Measurements from ENCODE around the gene HMGCR. TPM values are rescaled to one million over a fixed set of nuclear protein-coding genes. Genes with fewer than 3 reads are reported as not detected.
"Not testable (repeated sequence)": the region's sequence is repeated elsewhere in the genome, so short reads cannot be mapped to it uniquely, and the experiment has no call there.

The HMGCR gene
- total RNA-seq, 3 donors from 2014 or later (not counting 1 experiment from before 2014, with no cell fraction given), result 44.2 to 89.5 (median 62.6) TPM

GRCh38 chr5:75330404-75330803 is 6.6 kb upstream of the HMGCR start:
- H3K27me3 Mint-ChIP-seq (ENCODE audit: low read depth in 2 of 2), result peaks cover 0 to 8% of the 10 kb centered on the region in 2 donors
- Histone ChIP-seq H3K27ac (ENCODE audit: low read length) (no peak overlapping the region), H3K4me3 (ENCODE audit: low read length) (no peak overlapping the region), H3K27me3 (ENCODE audit: control insufficient read depth, insufficient read depth, low read length) (no peaks in the 10 kb centered on the region), H3K4me1 (ENCODE audit: control insufficient read depth, insufficient read depth, low read length) (no peaks in the 10 kb centered on the region), H3K9me3 (ENCODE audit: control insufficient read depth, insufficient read depth, low read length) (no peaks in the 10 kb centered on the region), H3K36me3 (ENCODE audit: control insufficient read depth, insufficient read depth, low read length) (no peaks in the 10 kb centered on the region)
- DNase-seq, result no peak
- H3K9me3 Mint-ChIP-seq, result no peaks in the 10 kb centered on the region
- no peaks in the 10 kb centered on the region for H3K4me1 Mint-ChIP-seq
- no peak overlapping the region for H3K4me3 Mint-ChIP-seq
- TF ChIP-seq CTCF (IDR thresholded peaks at IDR 0.05), result no peak
- WGBS (ENCODE audit: insufficient coverage), result 90% methylated on average over 6 of the region's 7 CpGs
- no peak for ATAC-seq
- no peak overlapping the region for H3K27ac Mint-ChIP-seq
- no peaks in the 10 kb centered on the region for H3K36me3 Mint-ChIP-seq
- intact Hi-C loops (cut with micrococcal nuclease), result loop anchor here (10.0 kb wide), 1 partner anchor 1404 kb away; no protein-coding TSS in a partner anchor

- WGBS (ENCODE audit: insufficient coverage), result 77% methylated on average over 2 of the region's 4 CpGs
- no peak for TF ChIP-seq CTCF (IDR thresholded peaks at IDR 0.05)
- H3K27ac ChIP-seq (ENCODE audit: low read length), result no peak overlapping the region
- H3K27ac Mint-ChIP-seq, result no peak overlapping the region
- H3K36me3 Mint-ChIP-seq, result no peaks in the 10 kb centered on the region
- no peak overlapping the region for H3K4me3 Mint-ChIP-seq
- H3K9me3 Mint-ChIP-seq, result no peaks in the 10 kb centered on the region
- DNase-seq, result no peak
- H3K4me1 Mint-ChIP-seq, result no peaks in the 10 kb centered on the region
- H3K4me3 ChIP-seq (ENCODE audit: low read length), result no peak overlapping the region
- peaks cover 0 to 8% of the 10 kb centered on the region in 2 donors for H3K27me3 Mint-ChIP-seq (ENCODE audit: low read depth in 2 of 2)
- no peak for ATAC-seq
- H3K4me1 ChIP-seq (ENCODE audit: control insufficient read depth, insufficient read depth, low read length), result peaks cover 3% of the 10 kb centered on the region
- H3K27me3 ChIP-seq (ENCODE audit: control insufficient read depth, insufficient read depth, low read length), result no peaks in the 10 kb centered on the region
- no peaks in the 10 kb centered on the region for H3K36me3 ChIP-seq (ENCODE audit: control insufficient read depth, insufficient read depth, low read length)
- H3K9me3 ChIP-seq (ENCODE audit: control insufficient read depth, insufficient read depth, low read length), result no peaks in the 10 kb centered on the region
- intact Hi-C loops (cut with micrococcal nuclease), result loop anchor here (10.0 kb wide), 1 partner anchor 1403 kb away; no protein-coding TSS in a partner anchor
Measured at GRCh38 chr5:75331095-75332090, 5.6 kb upstream of the HMGCR start.

GRCh38 chr5:75333759-75334158 is 3.3 kb upstream of the HMGCR start:
- not testable (repeated sequence) for H3K9me3 ChIP-seq (ENCODE audit: control insufficient read depth, insufficient read depth, low read length); H3K4me3 Mint-ChIP-seq; ATAC-seq; H3K36me3 Mint-ChIP-seq; H3K27ac Mint-ChIP-seq; H3K27me3 ChIP-seq (ENCODE audit: control insufficient read depth, insufficient read depth, low read length); H3K36me3 ChIP-seq (ENCODE audit: control insufficient read depth, insufficient read depth, low read length); H3K4me3 ChIP-seq (ENCODE audit: low read length); H3K9me3 Mint-ChIP-seq; H3K4me1 ChIP-seq (ENCODE audit: control insufficient read depth, insufficient read depth, low read length); H3K27ac ChIP-seq (ENCODE audit: low read length); H3K27me3 Mint-ChIP-seq (ENCODE audit: low read depth in 2 of 2); DNase-seq
- peaks cover 0 to 13% of the 10 kb centered on the region in 2 donors for H3K4me1 Mint-ChIP-seq
- WGBS (ENCODE audit: insufficient coverage), result 95% methylated on average over 23 of the region's 23 CpGs
- intact Hi-C loops (cut with micrococcal nuclease), result loop anchor here (10.0 kb wide), 1 partner anchor 1401 kb away; no protein-coding TSS in a partner anchor

- peaks cover under 1 to 16% of the 10 kb centered on the region in 2 donors for H3K4me1 Mint-ChIP-seq
- H3K4me3 ChIP-seq (ENCODE audit: low read length); H3K36me3 Mint-ChIP-seq; H3K36me3 ChIP-seq (ENCODE audit: control insufficient read depth, insufficient read depth, low read length); ATAC-seq; H3K4me1 ChIP-seq (ENCODE audit: control insufficient read depth, insufficient read depth, low read length); H3K27ac ChIP-seq (ENCODE audit: low read length); H3K27me3 Mint-ChIP-seq (ENCODE audit: low read depth in 2 of 2); H3K4me3 Mint-ChIP-seq; H3K27me3 ChIP-seq (ENCODE audit: control insufficient read depth, insufficient read depth, low read length); H3K27ac Mint-ChIP-seq; DNase-seq; H3K9me3 ChIP-seq (ENCODE audit: control insufficient read depth, insufficient read depth, low read length); H3K9me3 Mint-ChIP-seq: not testable (repeated sequence)
- intact Hi-C loops (cut with micrococcal nuclease), result loop anchor here (10.0 kb wide), 1 partner anchor 1400 kb away; no protein-coding TSS in a partner anchor
- 88% methylated on average over 7 of the region's 10 CpGs for WGBS (ENCODE audit: insufficient coverage)
Measured at GRCh38 chr5:75334413-75334812, 2.6 kb upstream of the HMGCR start.
